GM18868 (cell line): Measurements from ENCODE around the gene HIP1.
"Not testable (repeated sequence)": the region's sequence is repeated elsewhere in the genome, so short reads cannot be mapped to it uniquely, and the experiment has no call there.

Experiments used
- ATAC-seq: cut with Tn5 transposase; IDR thresholded peaks from one replicate; pipeline ENCODE4 v1.9.1; 2021; ENCODE audit warnings: mild to moderate bottlenecking, moderate library complexity; ENCODE audit not compliant: unreplicated experiment

HIP1 gene

DNA sequence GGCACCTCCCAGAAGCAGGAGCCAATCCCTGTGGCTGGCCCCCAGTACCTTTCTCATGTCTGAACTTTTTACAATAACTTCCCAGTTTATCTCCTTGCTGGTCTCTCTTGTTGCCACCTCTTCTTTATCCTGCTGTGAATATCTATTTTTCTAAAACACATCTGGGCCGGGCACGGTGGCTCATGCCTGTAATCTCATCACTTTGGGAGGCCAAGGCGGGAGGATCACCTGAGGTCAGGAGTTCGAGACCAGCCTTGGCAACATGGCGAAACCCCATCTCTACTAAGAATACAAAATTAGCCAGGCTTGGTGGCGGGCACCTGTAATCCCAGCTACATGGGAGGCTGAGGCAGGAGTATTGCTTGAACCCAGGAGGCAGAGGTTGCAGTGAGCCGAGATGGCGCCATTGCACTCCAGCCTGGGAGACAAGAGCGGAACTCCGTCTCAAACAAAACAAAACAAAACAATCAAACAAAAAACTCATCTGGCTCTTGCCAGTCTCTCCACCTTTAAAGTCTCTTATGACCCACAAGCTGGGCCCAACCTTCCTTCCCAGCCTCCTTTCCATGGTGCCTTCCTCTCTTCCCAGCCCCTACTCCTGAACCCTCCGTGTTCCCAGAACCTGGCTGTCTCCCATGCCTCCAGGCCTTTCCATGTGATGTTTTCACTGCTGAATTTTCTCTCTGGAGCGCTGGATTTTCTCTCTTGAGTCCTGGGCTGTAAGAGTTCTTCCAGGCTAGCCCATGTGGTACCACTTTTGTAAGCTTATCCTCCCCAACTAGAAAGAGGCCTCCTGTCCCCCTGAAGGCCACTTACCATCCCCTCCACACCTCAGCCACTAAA, 51.3 kb downstream of the HIP1 start:
- no peak for ATAC-seq

DNA sequence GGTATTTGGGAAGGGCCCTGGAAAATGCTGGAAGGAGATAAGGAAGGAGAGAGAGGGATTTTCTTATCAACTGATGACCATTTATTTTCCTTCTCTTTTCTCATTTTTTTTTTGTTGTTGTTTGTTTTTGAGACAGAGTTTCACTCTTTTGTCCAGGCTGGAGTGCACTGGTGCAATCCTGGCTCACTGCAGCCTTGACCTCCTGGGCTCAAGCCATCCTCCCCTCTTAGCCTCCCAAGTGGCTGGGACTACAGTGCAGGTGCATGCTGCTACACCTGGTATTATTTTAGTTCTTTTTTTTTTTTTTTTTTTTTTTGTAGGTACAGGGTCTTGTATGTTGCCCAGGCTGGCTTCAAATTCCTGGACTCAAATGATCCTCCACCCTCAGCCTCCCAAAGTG, 52.2 kb downstream of the HIP1 start:
- no peak for ATAC-seq

DNA sequence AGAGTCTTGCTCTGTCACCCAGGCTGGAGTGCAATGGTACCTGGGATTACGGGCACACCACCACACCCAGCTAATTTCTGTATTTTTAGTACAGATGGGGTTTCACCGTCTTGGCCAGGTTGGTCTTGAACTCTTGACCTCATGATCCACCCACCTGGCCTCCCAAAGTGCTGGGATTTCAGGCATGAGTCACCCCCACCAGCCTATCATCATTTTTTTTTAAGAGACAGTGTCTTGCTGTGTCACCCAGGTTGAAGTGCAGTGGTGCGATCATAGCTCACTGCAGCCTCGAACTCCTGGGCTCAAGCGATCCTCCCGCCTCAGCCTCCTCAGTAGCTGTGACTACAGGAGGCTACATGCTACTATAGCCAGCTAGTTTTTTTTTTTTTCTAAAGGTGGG, 56.7 kb downstream of the HIP1 start:
- ATAC-seq = not testable (repeated sequence)

DNA sequence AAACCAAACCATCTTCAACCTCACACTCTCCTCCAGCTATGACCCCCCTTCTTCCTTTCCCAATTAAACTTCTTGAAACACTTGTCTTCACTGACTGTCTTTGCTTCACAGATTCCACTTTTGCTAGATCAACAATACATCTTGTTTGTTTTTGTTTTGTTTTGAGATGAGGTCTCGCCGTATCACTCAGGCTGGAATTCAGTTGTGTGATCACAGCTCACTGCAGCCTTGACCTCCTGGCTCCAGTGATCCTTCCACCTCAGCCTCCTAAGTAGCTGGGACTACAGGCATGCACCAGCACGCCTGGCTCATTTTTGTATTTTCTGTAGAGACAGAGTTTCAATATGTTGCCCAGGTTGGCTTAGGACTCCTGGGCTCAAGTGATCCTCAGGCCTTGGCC, 59.7 kb downstream of the HIP1 start:
- ATAC-seq = no peak

DNA sequence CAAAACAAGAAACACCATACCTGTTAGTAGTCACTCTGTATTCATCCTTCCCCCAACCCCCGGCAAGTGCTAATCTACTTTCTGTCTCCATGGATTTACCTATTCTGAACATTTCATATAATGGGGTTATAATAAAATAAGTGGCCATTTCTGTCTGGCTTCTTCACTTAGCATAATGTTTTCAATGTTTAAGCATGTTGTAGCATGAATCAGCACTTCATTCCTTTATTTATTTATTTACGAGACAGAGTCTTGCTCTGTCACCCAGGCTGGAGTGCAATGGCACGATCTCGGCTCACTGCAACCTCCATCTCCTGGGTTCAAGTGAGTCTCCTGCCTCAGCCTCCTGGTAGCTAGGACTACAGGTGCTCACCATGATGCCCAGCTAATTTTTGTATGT, 69.2 kb downstream of the HIP1 start:
- no peak for ATAC-seq

DNA sequence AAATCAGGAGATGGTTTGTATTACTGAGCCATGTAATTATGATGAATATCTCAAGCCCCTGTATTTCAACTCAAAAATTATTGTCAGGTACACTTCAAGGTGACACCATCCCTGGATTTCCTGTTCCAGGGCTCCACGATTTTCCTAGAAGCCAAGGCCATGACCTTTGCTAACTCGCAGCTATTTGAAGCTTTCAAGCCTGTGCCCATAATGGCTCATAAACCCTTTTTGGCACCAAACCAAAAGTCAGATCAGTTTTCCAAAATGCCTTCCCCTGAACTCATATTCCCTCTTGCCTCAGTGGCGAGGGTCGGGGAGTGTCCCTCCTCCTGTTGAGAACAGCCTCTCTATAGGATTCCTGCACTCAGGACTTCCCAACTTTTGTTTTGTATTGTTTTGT, 70.8 kb downstream of the HIP1 start:
- no peak for ATAC-seq

DNA sequence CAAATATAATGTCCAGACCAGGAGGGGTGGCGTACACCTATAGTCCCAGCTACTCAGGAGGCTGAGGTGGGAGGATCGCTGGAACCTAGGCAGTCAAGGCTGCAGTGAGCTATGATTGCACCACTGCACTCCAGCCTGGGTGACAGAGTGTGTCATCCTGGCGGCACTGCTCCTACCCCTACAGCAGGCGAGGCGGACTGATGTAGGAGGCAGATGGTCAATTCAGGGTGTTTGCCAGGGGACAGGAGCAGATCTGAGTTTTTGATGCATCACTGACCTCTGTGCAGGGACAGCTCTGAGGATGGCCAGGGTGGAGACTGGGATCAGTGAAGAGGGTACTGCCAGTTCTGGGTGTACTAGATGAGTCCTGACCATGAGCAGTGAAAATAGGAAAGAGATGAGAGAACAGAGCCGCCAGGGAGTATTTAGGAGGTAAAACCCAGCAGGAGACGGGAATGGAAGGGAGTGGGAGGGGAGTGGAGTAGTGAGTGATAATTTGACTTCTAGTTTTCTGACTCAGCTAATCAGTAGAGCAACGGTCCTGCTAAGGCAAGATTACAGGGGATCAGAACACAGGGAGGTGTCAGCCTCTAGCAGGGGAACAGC, 75.3 kb downstream of the HIP1 start:
- peak; percentile 51 for ATAC-seq

DNA sequence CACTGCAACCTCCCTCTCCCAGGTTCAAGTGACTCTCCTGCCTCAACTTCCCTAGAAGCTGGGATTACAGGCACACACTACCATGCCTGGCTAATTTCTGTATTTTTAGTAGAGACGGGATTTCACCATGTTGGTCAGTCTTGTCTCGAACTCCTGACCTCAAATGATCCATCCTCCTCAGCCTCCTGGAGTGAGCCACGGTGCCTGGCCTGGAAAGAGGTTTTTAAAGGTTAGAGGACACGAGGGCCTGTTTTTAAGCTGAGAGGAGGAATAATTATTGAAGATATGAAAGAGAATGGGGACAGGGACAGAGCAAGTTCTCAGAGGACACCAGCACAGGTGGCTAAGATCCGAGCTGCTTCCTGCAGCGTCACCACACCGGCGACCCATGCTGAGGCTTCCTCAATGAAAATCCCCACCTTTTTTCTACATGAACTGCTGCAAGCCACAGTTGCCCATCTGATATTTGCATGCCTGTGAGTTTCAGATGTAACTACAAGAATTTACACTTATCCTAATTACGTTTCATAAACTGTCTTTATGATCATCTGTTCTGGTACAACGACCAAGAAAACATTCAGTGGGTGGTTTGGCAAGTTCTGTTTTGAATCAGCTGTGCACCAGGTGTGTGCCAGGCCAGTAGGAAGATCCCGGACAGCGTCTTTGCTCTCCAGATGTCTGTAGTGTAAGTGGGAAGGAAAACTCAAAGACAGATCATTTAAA, 76.0 kb downstream of the HIP1 start:
- peak; percentile 89 for ATAC-seq

DNA sequence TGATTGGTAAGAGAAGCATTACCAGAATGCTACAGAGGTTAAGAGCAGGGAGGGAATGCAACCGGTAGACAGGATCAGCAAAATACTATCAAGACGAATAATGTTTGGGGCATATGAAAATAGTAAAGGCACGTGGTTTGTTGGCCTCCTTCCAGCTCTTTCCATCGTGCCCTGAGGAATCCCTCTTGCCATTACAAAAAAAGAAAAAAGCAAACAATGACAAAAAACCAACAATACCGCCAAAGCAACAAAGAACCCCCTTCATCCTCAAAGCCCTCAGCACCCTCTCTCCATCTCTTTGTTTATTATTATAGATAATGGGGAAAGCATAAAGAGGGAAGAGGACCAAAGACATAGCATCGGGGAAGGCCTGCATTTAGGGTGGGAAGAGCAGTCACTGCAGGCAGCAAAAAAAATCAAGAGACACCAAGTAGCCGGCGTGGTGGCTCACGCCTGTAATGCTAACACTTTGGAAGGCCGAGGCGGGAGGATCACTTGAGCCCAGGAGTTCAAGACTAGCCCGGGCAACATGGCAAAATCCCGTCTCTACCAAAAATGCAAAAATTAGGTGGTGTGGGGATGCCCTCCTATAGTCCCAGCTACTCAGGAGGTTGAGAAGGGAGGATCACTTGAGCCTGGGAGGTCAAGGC, 78.0 kb downstream of the HIP1 start:
- no peak for ATAC-seq

DNA sequence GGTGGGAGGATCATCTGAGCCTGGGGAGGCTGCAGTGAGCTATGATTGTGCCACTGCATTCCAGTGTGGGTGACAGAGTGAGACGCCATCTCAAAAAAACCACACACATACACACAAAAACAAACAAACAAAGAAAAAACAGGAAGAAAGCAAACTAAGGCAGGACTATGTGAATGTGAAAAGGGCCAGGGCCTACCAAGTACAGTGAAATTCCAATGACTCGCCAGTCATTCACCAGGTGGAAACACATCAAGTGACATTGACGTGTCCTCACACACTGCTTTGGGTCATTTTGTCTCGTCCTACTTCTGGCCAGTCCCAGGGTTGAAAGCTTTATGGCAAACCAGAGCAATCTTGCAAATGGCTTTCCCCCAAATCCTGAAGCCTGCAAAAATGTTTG, 79.9 kb downstream of the HIP1 start:
- ATAC-seq = no peak

DNA sequence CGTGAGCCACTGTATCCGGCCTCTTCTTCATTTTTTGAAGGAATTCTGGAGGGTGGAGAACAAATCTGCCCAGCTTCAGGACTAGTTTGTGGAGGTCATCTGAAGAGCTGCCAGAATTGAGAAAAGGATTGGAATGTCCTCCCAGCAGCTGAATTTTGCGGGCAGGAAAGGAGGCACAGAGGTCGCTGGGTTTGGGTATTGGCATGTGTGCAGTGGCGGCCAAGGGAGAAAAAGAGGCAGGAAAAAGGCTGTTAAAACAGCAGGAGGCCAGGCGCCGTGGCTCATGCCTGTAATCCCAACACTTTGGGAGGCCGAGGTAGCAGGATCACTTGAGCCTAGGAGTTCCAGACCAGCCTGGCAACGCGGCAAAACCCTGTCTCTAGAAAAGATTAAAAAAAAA, 80.4 kb downstream of the HIP1 start:
- ATAC-seq = no peak

DNA sequence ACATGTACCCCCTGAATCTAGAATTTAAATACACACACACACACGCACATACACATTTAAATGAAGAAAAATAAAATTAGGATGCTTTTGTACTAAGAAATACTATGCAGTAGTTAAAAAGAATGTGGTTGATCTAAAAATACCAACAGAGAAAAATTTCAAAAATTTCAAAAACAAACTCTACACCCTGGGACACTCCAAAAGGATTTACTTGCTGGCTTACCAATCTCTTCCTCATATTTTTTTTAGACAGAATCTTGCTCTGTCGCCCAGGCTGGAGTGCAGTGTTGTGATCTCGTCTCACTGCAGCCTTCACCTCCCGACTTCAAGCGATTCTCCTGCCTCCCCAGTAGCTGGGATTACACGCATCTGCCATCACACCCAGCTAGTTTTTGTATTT, 80.9 kb downstream of the HIP1 start:
- no peak for ATAC-seq

DNA sequence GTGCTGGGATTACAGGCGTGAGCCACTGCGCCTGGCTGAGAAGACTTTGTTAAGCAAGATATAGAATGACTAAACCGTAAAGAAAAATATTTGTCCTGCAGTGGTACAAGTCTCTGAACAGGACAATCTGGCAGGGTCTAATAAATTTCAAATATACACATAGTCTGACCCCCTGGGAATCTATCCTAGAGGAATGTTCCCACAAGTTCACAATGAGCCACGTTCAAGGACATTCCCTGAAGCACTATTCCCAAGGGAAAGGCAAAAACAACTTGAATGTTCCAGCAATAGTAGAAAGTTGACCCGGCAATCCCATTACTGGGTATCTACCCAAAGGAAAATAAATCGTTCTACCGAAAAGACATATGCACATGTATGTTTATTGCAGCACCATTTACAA, 82.0 kb downstream of the HIP1 start:
- ATAC-seq = no peak

DNA sequence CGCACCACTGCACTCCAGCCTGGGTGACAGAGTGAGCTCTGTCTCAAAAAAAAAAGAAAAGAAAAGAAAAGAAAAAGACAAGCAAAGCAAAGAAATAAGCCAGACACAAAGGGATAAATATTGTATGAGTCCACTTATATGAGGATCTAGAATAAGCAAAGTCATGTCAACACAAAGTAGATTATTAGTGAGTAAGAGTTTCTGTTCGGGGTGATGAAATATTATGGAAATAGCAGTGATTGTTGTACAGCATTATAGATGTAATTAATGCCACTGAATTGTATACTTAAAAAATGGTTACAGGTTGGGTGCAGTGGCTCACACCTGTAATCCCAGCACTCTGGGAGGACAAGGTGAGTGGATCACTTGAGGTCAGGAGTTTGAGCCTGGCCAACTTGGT, 83.2 kb downstream of the HIP1 start:
- ATAC-seq = no peak

DNA sequence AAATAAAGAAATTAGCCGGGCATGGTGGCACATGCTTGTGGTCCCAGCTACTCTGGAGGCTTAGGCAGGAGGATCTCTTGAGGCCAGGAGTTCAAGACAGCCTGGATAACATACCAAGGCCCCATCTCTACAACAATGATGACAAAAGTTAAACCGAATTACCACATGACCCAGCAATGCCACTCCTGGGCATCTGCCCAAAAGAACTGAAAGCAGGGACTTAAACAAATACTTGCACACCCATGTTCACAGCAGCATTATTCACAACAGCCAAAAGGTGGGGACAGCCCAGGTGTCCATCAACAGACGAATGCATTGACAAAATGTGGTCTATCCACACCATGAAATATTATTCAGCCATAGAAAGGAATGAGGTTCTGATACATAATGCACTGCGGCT, 83.9 kb downstream of the HIP1 start:
- no peak for ATAC-seq

DNA sequence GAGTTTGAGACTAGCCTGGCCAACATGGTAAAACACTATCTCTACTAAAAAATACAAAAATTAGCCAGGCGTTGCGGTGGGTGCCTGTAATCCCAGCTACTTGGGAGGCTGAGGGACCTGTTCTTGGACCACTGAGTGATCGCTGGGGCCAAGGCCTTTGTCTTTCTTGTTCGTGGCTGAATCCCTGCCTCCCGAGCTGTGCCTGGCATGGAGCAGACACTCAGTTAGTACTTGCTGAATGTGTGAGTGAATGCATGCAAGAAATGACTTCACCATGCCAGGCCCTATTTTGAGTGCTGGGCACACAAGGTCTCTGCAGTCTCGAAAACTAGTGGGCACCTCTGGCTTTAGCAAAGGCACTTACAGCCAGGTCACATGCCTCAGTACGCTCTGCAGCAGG, 85.1 kb downstream of the HIP1 start:
- no peak for ATAC-seq

DNA sequence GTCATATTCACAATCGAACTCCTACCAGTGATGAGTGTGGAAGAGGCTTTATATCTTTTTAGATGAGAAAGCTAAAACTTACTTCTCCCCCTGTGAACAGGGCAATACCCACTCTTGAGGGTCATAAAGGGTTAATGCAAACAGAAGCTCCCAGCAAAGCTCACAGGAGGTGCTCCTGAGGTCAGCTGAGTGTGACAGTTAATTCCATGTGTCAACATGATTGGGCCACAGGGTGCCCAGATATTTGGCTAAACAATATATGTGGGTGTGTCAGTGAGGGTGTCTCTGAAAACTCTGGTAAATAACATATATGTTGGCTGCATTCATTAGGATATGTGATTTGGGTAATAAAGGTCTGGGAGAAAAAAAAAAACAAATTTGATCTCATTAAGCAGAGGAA, 86.0 kb downstream of the HIP1 start:
- ATAC-seq = no peak

DNA sequence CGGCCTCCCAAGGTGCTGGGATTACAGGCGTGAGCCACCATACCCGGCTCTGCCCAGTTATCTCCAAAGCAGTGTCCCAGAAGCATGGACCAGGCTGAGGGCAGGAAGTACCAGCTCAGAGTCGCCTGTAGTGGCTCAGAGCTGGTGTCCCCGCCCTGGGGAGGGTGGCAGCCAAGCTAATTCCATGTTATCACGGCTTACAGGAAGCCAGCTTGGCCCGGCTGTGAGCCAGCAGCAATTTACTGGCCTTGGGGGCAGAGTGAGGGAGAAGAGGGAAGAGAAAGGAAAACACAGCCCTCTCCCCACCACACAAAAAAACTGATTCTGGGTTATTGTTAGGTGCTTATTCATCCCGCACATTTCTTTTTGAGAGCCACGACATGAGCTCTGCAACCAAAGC, 88.1 kb downstream of the HIP1 start:
- no peak for ATAC-seq

DNA sequence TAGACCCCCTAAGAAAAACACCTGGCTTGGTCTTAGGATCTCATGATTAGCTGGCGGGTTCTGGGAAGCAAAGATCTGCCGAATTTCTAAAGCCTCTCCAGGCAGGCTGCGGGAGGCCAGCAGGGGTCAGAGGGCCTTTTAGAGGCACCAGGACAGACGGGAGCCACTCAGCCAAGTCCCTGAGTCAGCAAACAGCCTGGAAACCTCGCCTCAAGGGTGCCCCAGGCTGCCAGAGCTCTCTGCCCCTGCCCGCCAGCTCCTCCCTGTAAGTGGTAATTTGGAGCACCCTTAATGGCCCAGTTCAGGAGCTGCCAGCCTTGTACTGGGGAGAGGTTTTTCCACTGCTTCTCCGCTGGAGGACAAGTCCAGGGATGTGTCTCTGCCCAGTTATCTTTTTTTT, 88.7 kb downstream of the HIP1 start:
- no peak for ATAC-seq

DNA sequence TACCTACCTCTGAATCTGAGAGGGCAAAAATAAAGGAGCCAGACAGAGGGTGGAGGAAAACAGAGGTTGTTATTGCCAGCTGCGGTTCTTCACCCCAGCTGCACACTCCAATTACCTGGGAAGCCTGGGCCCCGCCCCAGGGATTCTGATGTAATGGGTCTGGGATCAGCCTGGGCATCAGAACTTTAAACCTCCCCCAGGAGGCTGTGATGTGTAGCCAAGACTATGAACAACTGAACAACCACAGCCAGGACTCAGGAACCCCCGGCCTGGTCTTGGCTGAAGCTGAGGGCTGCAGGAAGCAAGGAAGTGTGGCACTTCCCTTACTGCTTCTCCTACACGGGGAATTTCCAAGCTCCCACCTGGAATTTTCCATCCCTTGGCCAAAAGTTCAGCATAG, 89.3 kb downstream of the HIP1 start:
- no peak for ATAC-seq

DNA sequence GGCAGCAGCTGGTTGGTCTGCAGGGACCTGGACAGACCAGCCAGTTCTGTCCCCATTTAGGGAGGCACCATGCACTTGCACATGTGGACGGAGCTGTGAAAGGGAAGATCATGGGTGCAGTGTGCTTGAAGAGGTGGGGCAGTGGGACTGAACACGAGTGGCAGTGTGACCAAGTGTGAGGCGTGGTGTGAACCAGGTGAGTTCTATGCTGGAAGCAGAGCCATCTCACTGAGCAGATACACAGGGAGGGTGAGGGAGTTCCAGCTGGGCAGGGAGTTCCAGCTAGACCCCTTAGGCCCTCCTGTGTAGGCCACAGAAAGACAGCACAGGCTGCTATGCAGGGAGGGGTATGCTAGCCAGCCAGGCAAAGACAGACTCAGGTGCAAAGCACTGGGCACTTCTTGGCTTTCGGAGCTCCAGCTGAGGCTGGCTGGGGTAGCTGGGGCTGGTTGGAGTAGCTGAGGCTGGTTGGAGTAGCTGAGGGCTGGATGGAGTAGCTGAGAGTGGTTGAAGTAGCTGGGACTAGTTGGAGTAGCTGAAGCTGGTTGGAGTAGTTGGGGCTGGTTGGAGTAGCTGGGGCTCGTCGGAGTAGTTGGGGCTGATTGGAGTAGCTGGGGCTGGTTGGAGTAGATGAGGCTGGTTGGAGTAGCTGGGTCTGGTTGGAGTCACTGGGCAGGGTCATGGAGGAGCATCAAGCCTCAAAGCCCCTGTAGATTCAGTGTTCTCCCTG, 90.9 kb downstream of the HIP1 start:
- ATAC-seq = no peak
